OCI-LY7 (cell line): Measurements from ENCODE around the gene MAP3K10.

Experiments used
- EZH2phosphoT487 ChIP-seq: fragments of 200-600 bp; sonication (generic); IDR thresholded peaks from 2 replicates; pipeline ENCODE4 v1.6.1; 2018; ENCODE audit warnings: low read depth, borderline replicate concordance, mild to moderate bottlenecking, mixed run types, antibody characterized with exemption, low read length, moderate library complexity, mixed read lengths
- TF ChIP-seq, protein P1 (sequence below): fragments of 200-600 bp; sonication (generic); conservative IDR thresholded peaks from 2 replicates; pipeline ENCODE4 v1.5.1; 2014; ENCODE audit warnings: mild to moderate bottlenecking, antibody characterized with exemption, low read length, moderate library complexity, mixed read lengths

DNA sequence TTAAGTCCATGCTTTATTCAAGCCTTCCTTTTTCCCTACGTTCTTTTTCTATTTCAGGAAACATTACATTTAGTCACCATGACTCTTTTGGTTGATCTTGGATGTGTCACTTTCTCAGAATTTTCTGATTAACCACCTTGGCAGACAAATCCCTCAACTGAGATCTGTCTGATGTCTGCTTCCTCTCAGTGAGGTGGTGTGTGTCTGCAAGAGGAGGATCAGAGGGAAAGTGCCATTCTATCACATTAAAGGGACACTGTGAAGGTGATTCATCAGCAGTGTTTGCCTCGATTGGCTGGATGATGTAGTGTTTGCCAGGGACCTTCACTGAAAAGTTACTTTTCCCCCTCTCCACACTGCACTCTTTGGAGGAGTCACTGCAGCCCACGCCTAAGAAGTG is 38.3 kb downstream of the MAP3K10 start:
- TF ChIP-seq, protein P1, sequence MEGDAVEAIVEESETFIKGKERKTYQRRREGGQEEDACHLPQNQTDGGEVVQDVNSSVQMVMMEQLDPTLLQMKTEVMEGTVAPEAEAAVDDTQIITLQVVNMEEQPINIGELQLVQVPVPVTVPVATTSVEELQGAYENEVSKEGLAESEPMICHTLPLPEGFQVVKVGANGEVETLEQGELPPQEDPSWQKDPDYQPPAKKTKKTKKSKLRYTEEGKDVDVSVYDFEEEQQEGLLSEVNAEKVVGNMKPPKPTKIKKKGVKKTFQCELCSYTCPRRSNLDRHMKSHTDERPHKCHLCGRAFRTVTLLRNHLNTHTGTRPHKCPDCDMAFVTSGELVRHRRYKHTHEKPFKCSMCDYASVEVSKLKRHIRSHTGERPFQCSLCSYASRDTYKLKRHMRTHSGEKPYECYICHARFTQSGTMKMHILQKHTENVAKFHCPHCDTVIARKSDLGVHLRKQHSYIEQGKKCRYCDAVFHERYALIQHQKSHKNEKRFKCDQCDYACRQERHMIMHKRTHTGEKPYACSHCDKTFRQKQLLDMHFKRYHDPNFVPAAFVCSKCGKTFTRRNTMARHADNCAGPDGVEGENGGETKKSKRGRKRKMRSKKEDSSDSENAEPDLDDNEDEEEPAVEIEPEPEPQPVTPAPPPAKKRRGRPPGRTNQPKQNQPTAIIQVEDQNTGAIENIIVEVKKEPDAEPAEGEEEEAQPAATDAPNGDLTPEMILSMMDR, result no peak
- no peak for TF ChIP-seq EZH2phosphoT487
